T-helper 1 cell (primary cell): Measurements from ENCODE around the gene TRPC1.
A peak's percentile ranks its signal among the peaks of the same experiment; 100 is the strongest.

ENCODE experiments used
- DNase-seq, 5 donors: peaks; one replicate each; pipeline ENCODE4 v3.0.0-alpha.2; 2012 to 2020

Gene TRPC1

DNA sequence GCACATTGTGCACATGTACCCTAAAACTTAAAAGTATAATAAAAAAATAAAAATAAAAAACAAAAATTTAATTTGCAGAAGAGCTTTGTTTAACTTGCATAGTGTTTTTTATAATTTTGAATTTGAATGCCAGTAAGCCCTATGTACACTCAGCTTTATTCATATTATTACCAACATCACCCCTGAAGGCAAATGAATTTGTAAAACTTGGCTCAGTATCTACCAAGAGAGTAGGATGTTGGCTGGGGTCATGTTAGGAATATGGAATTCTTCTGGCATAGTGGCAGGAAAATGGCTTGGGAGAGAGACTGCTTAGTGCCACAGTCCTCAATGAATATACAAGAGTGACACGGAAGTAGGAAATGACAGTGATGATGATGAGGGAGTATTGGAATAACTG, 30.7 kb downstream of the TRPC1 start:
- no peak for DNase-seq

DNA sequence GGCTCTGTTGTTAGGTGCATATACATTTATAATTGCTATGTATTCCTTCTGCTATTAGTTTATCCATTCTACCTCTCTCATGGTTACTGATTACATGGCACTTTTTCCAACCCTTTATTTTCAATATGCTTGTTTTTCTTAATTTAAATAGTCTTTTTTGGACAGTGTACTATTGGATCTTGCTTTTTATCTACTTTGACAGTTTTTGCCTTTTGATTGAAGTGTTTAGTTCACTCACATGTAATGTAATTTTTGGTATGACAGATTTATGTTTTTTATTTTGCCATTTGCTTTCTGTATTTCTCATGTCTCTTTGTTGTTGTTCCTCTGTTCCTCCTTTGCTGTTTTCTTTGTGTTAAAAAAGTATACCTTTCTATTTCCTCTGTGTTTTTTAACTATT, 44.5 kb downstream of the TRPC1 start:
- DNase-seq, result no peak

DNA sequence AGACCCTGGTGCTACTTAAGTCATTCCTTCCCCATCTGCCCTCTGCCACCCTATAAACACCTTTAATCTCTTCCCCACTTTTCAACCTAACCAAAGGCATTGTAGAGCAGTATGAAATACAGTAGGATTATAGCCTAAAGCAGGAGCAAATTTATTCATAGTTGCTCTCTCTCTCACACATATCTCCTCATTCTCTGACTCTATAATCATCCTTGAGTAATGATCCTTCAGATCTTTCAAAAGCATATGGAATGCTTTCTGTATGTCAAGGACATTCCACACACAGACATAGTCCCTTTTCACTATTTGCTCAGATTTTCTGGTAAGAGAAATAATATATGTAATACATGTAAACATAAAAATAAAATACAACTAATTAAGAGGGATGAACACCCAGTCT, 54.1 kb downstream of the TRPC1 start:
- DNase-seq, result no peak

DNA sequence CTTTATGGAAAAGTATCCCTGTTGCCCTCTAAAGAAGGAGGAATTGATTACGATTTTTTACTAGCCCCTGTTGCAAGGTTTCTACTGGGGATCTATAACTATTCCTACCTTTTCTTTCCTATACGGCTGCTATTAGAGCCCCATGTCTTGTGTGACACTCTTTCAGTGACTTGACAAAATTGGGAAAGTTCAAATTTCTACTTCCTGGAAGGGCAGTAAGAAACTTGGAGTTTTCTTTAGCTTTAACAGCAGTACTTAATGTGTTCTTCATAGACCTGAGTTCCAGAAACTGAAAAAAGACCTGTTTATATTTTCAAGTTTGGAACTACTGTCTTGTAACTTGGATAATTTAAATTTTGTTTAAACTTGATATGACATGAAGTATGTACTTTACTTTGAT, 54.7 kb downstream of the TRPC1 start:
- no peak for DNase-seq

DNA sequence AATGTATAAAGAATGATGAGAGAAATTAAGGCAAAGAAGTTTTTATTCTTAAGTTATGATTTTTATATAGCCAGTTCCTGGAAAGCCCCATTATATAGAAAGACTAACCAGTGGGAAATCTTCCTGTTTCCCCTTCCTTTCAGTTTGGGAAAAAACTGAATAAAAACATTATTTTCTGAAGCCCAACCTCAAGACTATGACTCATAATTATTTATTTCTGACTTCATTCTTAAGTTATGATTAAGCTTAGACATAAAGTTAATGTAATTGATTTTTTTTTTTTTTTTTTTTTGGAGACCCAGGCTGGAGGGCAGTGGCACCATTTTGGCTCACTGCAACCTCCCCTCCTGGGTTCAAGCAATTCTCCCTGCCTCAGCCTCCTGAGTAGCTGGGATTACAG, 55.8 kb downstream of the TRPC1 start:
- no peak for DNase-seq

DNA sequence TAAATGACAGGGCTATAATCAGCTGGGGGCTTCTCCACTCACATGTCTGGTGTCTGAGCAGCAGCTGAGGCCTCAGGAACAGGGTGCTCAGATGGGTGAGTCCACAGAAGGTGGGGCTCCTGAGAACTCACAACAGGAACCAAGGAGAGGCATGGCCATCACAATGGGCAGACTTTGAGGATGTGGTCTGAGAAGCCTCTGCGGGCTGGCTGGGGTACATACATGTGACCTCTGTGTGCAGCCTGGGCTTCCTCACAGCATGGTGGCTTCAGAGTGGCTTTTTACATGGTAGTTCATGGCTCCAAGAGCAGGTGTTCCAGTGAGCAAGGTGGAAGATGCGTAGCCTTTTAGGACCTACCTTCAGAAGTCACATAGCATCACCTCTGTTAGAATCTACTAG, 58.8 kb downstream of the TRPC1 start:
- DNase-seq, result no peak

DNA sequence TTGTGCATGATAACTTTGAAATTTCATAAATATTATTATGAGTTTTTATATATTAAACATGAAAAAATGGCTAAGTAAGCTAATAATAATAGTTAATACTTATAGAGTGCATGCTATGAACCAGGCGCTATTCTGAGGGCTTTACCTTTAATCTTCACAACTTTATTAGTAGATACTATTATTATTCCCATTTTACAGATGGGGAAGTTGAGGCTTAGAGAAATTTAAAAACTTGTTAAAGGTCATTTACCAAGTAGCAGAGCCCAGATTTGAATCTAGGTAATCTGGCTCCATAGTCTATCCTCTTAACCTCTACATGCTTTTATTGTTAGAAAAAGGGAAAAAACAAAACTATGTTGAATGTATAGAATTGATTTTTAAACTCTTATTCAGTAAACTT, 60.4 kb downstream of the TRPC1 start:
- DNase-seq, result no peak

DNA sequence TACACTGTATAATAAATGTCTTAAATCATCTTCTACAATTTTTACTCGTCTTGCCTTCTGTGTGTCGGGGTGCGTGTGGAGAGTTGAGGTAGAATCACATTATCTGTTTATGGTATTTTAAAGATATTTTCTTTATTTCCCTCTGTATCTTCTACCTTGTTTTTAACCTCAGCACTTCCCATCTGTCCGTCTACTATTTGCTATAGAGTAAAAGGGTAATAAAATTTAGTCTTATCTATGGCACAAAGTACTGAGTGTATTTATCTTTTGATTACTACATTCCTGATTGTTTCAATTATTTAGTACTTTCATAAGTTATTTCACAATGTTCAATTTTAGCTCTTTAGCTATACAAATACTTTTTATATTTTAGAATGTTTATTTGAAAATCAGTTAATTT, 62.2 kb downstream of the TRPC1 start:
- no peak for DNase-seq

DNA sequence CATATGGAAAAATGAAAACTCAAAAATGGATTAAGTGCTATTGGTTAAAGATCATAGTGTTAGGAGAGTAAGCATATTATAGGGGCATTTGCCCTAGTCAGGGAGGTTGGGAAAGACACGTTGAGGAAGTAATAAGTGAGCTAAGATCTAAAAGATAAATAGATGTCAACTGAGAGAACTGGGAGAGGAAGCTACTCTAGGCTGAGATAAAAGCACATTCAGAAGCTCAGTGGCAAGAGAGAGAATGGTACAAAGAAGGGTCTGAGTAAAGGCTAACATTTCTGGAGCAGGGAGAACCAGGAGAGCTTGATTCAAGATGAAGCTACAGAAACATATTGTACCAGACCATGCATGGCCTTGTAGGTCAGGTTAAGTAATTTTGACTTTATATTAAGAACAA, 63.9 kb downstream of the TRPC1 start:
- no peak for DNase-seq

DNA sequence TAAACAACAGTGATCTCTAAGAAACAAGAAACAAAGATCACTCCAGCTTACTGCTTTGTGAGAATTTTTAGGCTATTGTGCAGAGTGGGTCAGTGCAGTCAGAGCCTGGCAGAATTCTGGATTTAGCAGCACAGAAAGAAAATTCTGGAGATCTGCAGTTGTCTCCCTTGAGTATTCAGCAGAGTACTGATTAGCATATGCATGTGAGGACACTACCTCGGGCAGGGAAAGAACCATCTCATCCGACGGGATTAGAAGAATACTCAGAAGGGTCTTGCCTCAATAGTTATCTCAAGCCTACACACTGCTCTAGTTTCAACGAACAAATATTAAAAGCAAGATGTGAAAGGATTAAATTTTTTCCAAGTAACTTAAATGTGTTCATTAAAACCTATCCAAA, 70.7 kb downstream of the TRPC1 start:
- DNase-seq, result no peak

DNA sequence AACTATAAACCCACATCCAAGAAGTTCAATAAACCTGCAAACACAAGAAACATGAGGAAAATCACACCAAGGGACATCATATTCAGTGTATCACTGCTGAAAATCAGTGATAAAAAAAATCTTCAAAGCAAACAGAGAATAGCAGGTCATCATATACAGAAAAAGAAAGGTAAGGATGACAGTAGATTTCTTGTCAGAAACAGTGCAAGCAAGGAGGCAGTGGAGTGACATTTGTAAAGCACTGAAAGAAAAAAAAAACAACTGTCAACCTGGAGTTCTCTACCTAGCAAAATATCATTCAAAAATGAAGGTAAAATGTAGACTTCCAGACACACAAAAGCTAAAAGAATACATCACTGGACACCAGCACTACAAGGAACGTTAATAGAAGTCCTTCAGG, 71.5 kb downstream of the TRPC1 start:
- DNase-seq, result no peak

DNA sequence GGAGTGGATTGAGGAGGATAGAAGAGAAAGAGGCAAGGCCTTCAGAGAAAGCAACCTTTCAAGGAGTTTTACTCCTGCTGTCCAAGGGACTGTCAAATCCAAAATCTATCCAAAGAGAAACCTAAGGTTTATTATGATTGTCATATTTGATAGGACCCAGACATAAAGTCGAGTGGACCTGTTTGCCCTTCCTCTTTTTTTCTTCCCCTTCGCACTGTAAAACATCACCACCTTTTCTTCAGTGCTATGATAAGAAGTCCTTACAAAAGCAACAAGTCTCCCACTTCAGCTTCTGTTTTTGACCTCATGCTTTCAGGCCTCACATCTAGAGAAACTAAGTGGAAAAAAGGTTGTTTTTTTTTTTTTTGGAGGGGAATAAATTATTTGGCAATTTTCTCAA, 73.0 kb downstream of the TRPC1 start:
- no peak for DNase-seq

DNA sequence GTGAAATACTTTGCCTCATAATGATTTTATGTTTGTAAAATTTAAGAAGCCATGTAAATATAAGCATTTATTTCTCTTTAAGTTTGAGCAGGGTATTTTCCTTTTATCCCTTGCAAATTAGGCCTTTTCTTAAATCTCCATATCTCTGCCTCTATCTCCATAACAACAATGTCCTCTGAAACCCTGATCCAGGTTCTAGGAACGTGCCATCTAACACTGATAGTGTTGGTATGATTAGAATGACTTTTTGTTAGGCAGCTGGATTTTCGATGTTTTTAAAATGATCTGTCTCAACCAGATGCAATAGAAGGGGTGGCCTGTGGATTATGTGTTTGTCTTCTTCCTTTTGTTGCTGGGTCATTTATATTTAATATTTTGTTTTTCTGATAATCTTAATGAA, 77.9 kb downstream of the TRPC1 start:
- DNase-seq, result no peak

DNA sequence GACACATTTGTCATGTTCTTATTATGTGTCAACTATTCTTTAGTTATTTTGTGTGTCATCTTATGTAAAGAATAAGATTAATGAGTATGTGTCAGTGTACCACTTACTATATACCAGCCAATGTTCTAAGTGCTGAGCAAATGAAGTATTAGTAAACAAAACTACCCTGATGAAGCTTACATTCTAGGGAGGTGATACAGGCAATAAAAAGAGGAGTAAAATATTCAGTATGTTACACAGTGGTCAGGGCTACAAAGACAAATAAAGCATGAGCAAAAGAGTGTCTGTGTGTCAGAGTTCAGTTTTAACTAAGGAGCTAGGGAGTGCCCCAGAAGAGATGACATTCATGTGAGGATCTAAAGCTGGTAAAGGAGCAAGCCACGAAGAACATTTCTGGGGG, 79.1 kb downstream of the TRPC1 start:
- no peak for DNase-seq

DNA sequence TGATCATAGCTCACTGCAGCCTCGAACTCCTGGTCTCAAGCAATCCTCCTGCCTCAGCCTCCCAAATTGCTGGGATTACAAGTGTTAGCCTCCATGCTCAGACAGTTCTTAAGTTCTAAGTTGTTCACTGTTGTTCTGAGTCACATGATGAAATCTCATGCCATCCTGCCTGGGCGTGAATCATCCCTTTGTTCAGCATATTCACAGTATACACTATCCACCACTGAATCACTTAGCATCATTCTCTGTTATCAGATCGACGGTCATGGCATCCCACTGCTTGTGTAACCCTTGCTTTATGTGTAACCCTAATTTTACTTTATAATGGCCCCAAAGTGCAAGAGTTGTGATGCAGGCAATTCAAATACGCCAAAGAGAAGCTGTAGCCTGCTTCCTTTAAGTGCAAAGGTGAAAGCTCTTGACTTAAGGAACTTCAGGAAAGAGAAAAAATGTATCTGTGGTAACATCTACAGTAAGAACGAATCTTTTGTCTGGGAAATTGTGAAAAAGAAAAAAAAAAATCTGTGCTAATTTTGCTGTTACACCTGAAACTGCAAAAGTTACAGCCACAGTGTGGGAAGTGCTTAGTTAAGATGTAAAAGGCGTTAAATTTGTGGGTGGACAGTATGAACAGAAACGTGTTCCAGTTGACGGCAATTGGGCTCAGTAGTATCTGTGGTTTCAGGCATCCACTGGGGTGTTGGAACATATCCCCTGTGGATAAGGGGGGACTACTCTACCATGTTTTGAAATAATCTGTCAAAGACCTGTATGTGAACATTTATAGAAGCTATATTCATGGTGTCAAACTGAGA, 84.5 kb downstream of the TRPC1 start:
- DNase-seq, result peak in 1 of 5 donors; percentile 36

DNA sequence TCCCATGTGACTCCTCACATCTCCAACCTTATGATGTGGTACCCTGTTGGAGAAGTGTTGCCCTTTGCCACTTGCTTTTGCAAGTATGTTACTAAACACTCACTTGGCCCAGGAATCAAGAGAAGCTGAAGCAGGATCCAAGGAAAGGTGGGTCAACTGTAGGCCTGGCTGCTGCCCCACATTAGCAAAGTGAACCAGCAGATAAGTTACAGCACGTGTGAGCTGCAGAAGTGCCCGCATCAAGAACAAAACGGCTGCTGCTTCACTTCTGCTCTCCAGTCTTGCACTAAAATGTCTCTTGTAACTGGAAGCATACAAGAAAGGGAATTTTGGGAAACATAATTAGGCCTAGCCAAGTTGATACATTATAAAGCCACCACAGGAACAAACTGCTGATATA, 85.4 kb downstream of the TRPC1 start:
- DNase-seq, result no peak

DNA sequence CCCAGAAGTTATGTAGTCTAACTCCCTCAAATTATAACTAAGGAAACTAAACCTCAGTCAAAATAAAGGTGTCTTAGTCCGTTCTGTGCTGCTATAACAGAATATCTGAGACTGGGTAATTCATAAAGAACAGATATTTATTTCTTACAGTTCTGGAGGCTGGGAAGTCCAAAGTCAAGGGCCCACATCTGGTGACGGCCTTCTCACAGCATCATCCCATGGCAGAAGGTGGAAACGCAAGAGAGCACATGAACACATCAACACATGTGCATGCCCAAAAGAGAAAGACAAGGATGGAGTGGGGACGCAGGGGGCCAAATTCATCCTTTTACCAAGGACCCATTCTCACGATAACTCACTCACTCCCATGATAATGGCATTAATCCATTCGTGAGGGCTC, 92.0 kb downstream of the TRPC1 start:
- DNase-seq, result no peak

DNA sequence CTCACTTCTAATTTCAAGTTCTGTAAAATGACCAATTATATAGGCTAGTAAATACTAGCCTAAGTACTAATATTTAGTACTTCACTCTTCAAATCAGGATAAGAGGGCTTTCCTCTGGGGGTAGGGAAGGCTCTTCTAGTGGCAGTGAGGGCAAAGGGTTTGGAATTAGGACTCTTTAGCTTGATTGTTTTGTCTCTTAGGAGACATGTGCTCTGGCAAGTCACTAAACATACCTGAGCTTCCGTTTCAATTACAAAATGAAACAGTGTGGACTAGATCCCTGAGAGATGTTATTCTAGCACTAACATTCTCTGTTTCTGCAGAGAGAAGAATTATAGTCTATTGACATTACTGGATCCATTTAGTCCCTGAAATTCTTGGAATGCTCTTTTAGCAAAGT, 93.5 kb downstream of the TRPC1 start:
- no peak for DNase-seq

DNA sequence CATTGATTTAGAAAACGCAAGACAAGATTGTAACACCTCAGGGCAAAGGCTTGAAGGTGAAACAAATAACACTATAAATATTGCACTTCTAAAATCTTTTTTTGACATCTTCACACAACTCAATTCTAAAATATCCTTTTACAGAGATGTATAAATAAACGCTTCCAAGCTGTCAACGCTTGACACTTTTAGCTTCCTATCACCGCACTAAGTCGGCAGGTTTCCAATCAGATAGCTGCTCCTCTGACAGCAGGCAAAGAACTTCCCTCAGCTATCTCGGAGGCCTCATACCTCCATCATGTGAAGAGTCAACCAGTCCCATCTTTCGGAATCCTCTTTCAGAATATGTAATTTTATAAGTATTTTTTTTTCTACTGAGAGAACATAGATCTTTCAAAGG, 94.1 kb downstream of the TRPC1 start:
- no peak for DNase-seq

DNA sequence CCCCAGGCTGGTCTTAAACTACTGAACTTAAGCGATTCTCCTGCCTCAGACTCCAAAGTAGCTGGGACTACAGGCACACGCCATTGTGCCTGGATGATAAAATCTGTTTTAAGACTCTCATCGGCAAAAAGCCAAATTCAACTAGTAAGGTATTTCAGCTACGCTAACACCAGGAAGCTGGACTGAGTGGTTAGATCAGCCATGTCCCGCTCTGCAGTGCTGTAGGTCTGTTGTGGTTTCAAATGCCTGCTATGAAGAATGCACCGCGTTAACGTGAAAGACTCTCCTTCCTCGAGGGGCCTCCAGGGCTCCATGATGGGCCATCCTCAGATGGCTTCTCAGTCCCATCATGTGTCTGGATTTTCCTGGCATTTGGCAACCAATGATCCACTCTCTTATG, 94.8 kb downstream of the TRPC1 start:
- no peak for DNase-seq

DNA sequence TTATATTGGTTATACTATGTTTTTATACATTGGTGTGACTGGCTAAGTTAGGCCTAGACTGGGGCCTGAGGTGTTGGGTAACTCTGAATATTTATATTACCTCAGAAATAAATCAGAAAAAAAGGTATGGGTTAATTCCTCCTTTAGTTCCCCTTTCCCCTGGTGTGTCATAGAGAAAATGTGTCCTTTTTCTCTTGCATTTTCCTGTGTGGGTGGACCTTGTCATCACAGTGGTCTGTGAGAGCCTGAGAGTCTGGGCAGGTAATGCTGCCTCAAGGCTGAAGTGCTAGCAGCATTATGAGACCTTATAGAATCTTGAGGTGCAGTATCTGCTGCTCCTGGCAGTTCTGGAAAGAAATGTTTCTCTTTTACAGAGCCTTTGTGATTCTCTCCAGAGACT, 95.3 kb downstream of the TRPC1 start:
- no peak for DNase-seq

DNA sequence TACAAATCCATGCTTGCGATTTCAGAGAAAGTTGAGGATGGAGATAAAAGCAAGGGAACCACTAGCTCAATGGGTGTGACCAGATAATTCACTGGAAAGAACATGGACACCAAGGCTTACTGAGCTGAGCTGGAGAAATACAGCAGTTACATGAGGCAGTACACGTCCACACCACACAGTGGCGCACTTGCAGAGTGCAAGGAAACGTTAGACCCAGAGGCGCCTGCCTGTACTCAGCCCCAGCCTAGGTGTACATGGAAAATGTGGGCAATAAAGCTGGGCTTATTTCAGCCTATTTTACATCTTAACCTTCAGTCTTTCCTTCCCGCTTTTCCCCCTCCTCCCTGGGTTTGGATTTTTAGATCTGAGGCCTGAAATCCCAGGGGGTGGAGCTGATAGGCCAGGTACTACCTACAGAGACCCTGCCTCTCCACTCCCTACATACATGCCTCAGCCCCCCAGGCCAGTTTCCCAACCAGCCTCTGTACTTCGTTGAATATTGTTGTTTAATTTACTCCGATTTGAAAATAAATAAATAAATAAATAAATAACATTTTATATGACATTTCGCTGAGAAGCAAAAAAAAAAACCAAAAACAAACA, 105.0 kb downstream of the TRPC1 start:
- peak in 4 of 5 donors; percentile 15 to 62 (median 26) for DNase-seq

DNA sequence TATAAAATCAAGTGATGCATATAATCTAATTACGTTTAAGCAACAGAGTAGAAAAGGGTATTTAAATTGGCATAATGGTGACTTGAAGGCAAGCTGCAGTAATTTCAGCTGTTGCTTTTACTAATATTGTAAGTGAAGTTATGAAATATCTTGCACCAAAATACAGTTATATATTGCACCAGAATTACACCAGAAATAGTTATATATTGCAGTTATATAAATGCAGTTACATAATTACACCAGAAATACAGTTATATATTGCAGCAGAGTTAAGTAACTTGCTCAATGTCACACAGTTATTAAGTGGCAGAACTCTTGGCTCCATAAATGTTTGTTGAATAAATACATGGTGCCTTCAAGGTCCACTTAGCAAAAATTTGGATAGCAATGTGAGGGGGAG, 113.7 kb downstream of the TRPC1 start:
- no peak for DNase-seq

DNA sequence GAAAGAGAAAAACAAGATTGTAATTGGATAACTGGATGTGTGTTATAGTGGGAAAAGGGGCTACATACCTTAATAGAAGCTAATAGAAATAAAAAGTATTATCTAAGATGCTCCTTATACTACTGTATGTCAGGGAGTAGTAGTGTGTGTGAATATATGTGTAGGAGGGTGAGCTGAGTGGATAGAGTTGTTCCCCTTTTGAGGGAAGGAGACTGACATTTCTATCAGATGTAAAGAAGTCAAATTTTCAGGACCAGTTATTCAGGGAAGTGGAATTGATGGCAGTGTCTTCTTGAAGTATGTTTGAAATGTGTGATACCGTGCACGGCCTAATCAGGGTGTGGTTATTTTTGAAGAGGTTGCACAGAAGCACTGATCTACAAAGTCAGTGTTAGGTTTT, 116.0 kb downstream of the TRPC1 start:
- no peak for DNase-seq
